HepG2 (cell line): ENCODE results near the gene TBCCD1. TPM values are rescaled to one million over a fixed set of nuclear protein-coding genes. Genes with fewer than 3 reads are reported as not detected.

ENCODE experiments used
- CTCF ChIP-seq: sonication (generic); formaldehyde crosslinking; IDR thresholded peaks from 2 replicates; pipeline ENCODE4 v1.5.0; 2020; ENCODE audit warnings: mild to moderate bottlenecking, missing genetic modification reagents, moderate library complexity
- DPF2 ChIP-seq: sonication (generic); formaldehyde crosslinking; IDR thresholded peaks from 2 replicates; pipeline ENCODE4 v1.4.0; 2020; ENCODE audit warnings: mild to moderate bottlenecking, low read depth, missing genetic modification reagents, borderline replicate concordance
- EEA1 ChIP-seq: sonication (generic); formaldehyde crosslinking; IDR thresholded peaks from 2 replicates; pipeline ENCODE4 v1.5.1; 2020; ENCODE audit warnings: mild to moderate bottlenecking, missing genetic modification reagents, borderline replicate concordance
- FOXK2 ChIP-seq: fragments of 450-650 bp; IDR thresholded peaks from 2 replicates; pipeline ENCODE4 v1.6.1; 2016
- HNF4A ChIP-seq: sonication (generic); formaldehyde crosslinking; IDR thresholded peaks from 2 replicates; pipeline ENCODE4 v1.4.0; 2020; ENCODE audit warnings: missing genetic modification reagents
- HOXA7 ChIP-seq: sonication (generic); formaldehyde crosslinking; IDR thresholded peaks from 2 replicates; pipeline ENCODE4 v1.8.1; 2022; ENCODE audit warnings: mild to moderate bottlenecking, missing genetic modification reagents, moderate library complexity
- JUN ChIP-seq: sonication (generic); formaldehyde crosslinking; IDR thresholded peaks from 2 replicates; pipeline ENCODE4 v1.4.0; 2020; ENCODE audit warnings: mild to moderate bottlenecking, missing genetic modification reagents
- KDM4B ChIP-seq: sonication (generic); formaldehyde crosslinking; IDR thresholded peaks from 2 replicates; pipeline ENCODE4 v1.4.0; 2020; ENCODE audit warnings: missing genetic modification reagents
- MAZ ChIP-seq, 2 experiments: sonication (generic) in 1 of 2; formaldehyde crosslinking in 1 of 2; IDR thresholded peaks; 2 replicates each; pipeline versions ENCODE4 v1.5.0 to v1.6.1; 2012 to 2020; ENCODE audit warnings: low read depth in 2 of 2, mild to moderate bottlenecking in 2 of 2, borderline replicate concordance in 1 of 2, improper control_type of control experiment in 1 of 2, low read length in 1 of 2, missing genetic modification reagents in 1 of 2, moderate library complexity in 1 of 2
- MEIS2 ChIP-seq: sonication (generic); formaldehyde crosslinking; IDR thresholded peaks from 2 replicates; pipeline ENCODE4 v1.9.0; 2021; ENCODE audit warnings: mild to moderate bottlenecking, missing genetic modification reagents
- PHF21A ChIP-seq: sonication (generic); formaldehyde crosslinking; IDR thresholded peaks from 2 replicates; pipeline ENCODE4 v1.5.0; 2020; ENCODE audit warnings: mild to moderate bottlenecking, missing genetic modification reagents
- PITX1 ChIP-seq: sonication (generic); formaldehyde crosslinking; IDR thresholded peaks from 2 replicates; pipeline ENCODE4 v1.5.1; 2020; ENCODE audit warnings: mild to moderate bottlenecking, missing genetic modification reagents
- POLR2A ChIP-seq, 2 experiments: IDR thresholded peaks; 2 replicates each; pipeline ENCODE4 v1.6.1; 2011; ENCODE audit warnings: low read depth in 2 of 2, low read length in 2 of 2, mild to moderate bottlenecking in 1 of 2, moderate library complexity in 1 of 2; ENCODE audit not compliant: insufficient read depth in 1 of 2
- RORA ChIP-seq: sonication (generic); formaldehyde crosslinking; IDR thresholded peaks from 2 replicates; pipeline ENCODE4 v1.5.0; 2020; ENCODE audit warnings: mild to moderate bottlenecking, missing genetic modification reagents, moderate library complexity
- SOX13 ChIP-seq, 3 experiments: fragments of 450-650 bp in 1 of 3; sonication (generic) in 1 of 3; formaldehyde crosslinking in 1 of 3; IDR thresholded peaks in 2 of 3; conservative IDR thresholded peaks in 1 of 3; 2 replicates each; pipeline versions ENCODE4 v1.5.0 to v1.6.1; 2016 to 2020; ENCODE audit warnings: antibody characterized with exemption in 1 of 3, mild to moderate bottlenecking in 1 of 3, missing compliant biosample characterization in 1 of 3, missing genetic modification reagents in 1 of 3, moderate library complexity in 1 of 3
- STAG1 ChIP-seq: sonication (generic); formaldehyde crosslinking; IDR thresholded peaks from 2 replicates; pipeline ENCODE4 v1.4.0; 2020; ENCODE audit warnings: missing genetic modification reagents
- TFE3 ChIP-seq: IDR thresholded peaks from 2 replicates; pipeline ENCODE4 v1.6.1; 2016
- THAP11 ChIP-seq: IDR thresholded peaks from 2 replicates; pipeline ENCODE4 v1.6.1; 2016; ENCODE audit warnings: missing biosample characterization, missing genetic modification reagents
- TSC22D2 ChIP-seq: sonication (generic); formaldehyde crosslinking; IDR thresholded peaks from 2 replicates; pipeline ENCODE4 v1.5.1; 2020; ENCODE audit warnings: missing genetic modification reagents, mild to moderate bottlenecking, borderline replicate concordance
- ZEB1 ChIP-seq: IDR thresholded peaks from 2 replicates; pipeline ENCODE4 v1.6.1; 2012; ENCODE audit warnings: mild to moderate bottlenecking, low read depth, inconsistent platforms; ENCODE audit not compliant: insufficient replicate concordance
- ZNF430 ChIP-seq: sonication (generic); formaldehyde crosslinking; IDR thresholded peaks from 2 replicates; pipeline ENCODE4 v1.9.0; 2021; ENCODE audit warnings: mild to moderate bottlenecking, missing genetic modification reagents
- ZNF510 ChIP-seq: sonication (generic); formaldehyde crosslinking; IDR thresholded peaks from 2 replicates; pipeline ENCODE4 v1.4.0; 2020; ENCODE audit warnings: low read depth, mild to moderate bottlenecking, missing genetic modification reagents
- ZSCAN31 ChIP-seq: sonication (generic); formaldehyde crosslinking; IDR thresholded peaks from 2 replicates; pipeline ENCODE4 v1.5.0; 2020; ENCODE audit warnings: low read depth, mild to moderate bottlenecking, missing genetic modification reagents
- ZUFSP ChIP-seq: sonication (generic); formaldehyde crosslinking; IDR thresholded peaks from 2 replicates; pipeline ENCODE4 v1.9.0; 2021; ENCODE audit warnings: missing genetic modification reagents, mild to moderate bottlenecking, borderline replicate concordance
- polyA plus RNA-seq, 8 experiments: library from polyadenylated mRNA; depleted of rRNA in 3 of 8; stranded (reverse) in 7 of 8; unstranded in 1 of 8; fragments of >200 nt; fragmentation: Illumina TruSeq in 4 of 8; extraction: Trizol in 4 of 8; gene quantifications; 2 replicates each; pipeline versions ENCODE4 v1.2.1 to v1.2.3, GENCODE V29; 2011 to 2016; ENCODE audit warnings: low read depth in 4 of 8, missing spikeins in 1 of 8, mixed read lengths in 1 of 8; ENCODE audit not compliant: insufficient read depth in 1 of 8
- total RNA-seq, 5 experiments: library from RNA; depleted of rRNA; stranded (reverse); fragments of >200 nt; fragmentation: Illumina TruSeq; extraction: Trizol; gene quantifications; 2 replicates each; pipeline ENCODE4 v1.2.3, GENCODE V29; 2016; ENCODE audit warnings: low read depth in 1 of 5

The TBCCD1 gene
- total and polyA plus RNA-seq, 2 of the 13 experiments (the other 11 are each of a cell fraction or from before 2014, with no cell fraction given): 13.6 to 16.2 TPM

GRCh38 chr3:186570096-186570940 lies 3.2 kb upstream of the TBCCD1 start, which contains the start of gene DNAJB11 (continued):
- 0 out of 2 replicates have a peak, but pooled peaks have one; percentile 38 for TF ChIP-seq TFE3 (CRISPR knock-in tag)
- TF ChIP-seq CTCF (CRISPR knock-in tag): peak; percentile 37; the same call in 1 of the 2 replicates
- no peak for TF ChIP-seq EEA1 (CRISPR knock-in tag)
- TF ChIP-seq FOXK2: 0 out of 2 replicates have a peak, but pooled peaks have one; percentile 12
- 0 out of 2 replicates have a peak, but pooled peaks have one; percentile 15 for TF ChIP-seq HNF4A
- TF ChIP-seq ZEB1: peak; percentile 43
- TF ChIP-seq THAP11 (CRISPR knock-in tag): peak; percentile 93
- peak; percentile 39; the same call in 1 of the 2 replicates for TF ChIP-seq PITX1
- no peak; the same call in 1 of the 2 replicates for TF ChIP-seq TSC22D2 (CRISPR knock-in tag)
- TF ChIP-seq POLR2A (IDR thresholded peaks at IDR 0.05; ENCODE audit: insufficient read depth in 1 of 2, low read depth in 2 of 2, low read length in 2 of 2): peak; percentile 87 to 98
- TF ChIP-seq SOX13 (IDR thresholded peaks at IDR 0.05): no peak
- peak in 1 of 2 experiments; percentile 14; a peak in 1 of 4 replicates for TF ChIP-seq SOX13 (CRISPR knock-in tag; conservative IDR thresholded peaks at IDR 0.05 in 1 of 2, IDR thresholded peaks at IDR 0.05 in 1 of 2)
- no peak for TF ChIP-seq JUN
- TF ChIP-seq RORA: no peak
- TF ChIP-seq DPF2 (CRISPR knock-in tag): no peak
- TF ChIP-seq HOXA7 (CRISPR knock-in tag): no peak
- no peak; the same call in 1 of the 2 replicates for TF ChIP-seq ZSCAN31 (CRISPR knock-in tag)
- peak; percentile 97 for TF ChIP-seq PHF21A (CRISPR knock-in tag)
- peak; percentile 74 for TF ChIP-seq MAZ (IDR thresholded peaks at IDR 0.05; ENCODE audit: borderline replicate concordance, low read depth, low read length)
- peak; percentile 59 for TF ChIP-seq MAZ (CRISPR knock-in tag; IDR thresholded peaks at IDR 0.05; ENCODE audit: low read depth)
- no peak for TF ChIP-seq ZNF510 (CRISPR knock-in tag)
- TF ChIP-seq KDM4B: 0 out of 2 replicates have a peak, but pooled peaks have one; percentile 6
- peak; percentile 57 for TF ChIP-seq MEIS2
- TF ChIP-seq STAG1 (CRISPR knock-in tag): peak; percentile 16; the same call in 1 of the 2 replicates
- no peak for TF ChIP-seq ZNF430 (CRISPR knock-in tag)
- no peak for TF ChIP-seq ZUFSP
